HG03558 (cell line): ENCODE data around the gene MTHFD1L.

Experiments used
- ATAC-seq: cut with Tn5 transposase; IDR thresholded peaks from one replicate; pipeline ENCODE4 v1.9.1; 2021; ENCODE audit warnings: moderate number of reproducible peaks; ENCODE audit not compliant: unreplicated experiment; ENCODE audit errors: extremely low read depth

Gene MTHFD1L

DNA sequence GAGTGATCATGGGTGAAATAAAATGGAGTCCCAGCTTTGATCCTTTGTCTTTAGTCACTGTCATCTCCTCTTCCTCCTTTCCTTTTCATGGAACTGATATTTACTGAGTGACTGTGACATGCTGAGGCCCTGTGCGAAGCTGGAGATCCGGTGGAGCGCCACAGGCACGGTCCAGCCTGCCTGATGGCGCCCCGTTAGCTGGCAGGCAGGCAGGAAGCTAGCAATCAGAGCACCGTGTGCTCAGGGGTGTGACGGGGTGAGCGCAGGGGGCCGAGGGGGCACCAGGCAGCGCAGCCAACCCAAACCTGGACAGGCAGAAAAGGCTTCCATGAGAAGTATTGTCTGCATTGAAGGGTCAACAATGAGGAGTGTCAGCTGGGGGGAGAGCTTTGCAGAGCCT is 274.0 kb downstream of the MTHFD1L start:
- no peak for ATAC-seq

DNA sequence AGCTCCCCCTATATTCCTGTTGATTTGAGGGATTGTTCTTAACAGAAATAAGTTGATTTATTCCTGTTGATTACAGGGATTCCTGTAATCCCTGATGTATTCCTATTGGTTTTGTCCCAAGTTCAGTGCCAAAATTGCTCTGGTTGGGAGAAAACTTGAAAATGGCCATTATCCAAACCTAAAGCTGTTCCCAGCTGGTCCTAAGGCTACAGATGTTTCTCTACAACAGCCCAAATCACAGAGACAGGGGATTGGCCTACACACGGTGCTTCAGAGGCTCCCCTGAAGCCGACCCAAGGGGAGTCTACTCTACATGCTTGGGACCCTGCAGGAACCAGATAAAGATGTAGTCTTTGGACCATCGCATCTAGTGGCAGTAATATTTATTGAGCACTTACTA is 275.3 kb downstream of the MTHFD1L start:
- ATAC-seq, result no peak

DNA sequence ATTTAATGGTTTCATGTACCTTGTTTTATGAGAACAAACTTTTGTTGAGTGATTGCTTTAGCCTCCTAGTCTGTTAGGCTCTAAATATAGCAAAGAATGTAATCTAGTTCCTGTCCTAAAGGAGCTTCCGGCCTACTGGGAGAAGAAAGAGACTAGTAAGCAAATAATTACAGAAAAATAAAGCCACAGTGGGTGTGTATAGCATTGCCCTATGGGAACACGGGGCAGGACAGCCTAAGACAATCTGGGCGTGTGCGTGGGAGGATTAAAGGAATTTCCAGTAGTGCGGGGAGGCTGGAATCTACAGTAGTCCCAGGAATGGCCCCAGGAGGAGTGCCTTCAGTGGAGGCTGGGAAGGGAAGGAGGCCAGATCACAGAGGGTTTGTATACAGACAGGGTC is 276.2 kb downstream of the MTHFD1L start:
- ATAC-seq, result no peak

DNA sequence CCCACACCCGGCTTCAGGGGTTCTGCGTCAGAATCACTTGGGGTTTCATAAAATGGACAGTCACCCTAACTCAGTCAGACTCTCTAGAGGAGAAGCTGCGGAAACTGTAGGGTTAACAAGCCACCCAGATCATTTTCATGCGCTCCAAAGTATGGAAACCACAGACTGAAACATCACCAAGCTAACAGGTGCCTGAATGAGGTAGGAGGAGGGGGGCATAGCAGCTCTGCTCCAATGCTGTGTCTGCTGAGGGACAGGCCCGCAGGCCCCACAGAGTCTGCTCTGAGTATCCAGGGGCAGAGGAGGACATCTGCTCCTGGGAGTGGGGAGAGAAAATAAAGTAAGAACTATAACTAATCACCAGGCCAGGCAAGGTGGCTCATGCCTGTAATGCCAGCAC is 277.2 kb downstream of the MTHFD1L start:
- ATAC-seq, result no peak

DNA sequence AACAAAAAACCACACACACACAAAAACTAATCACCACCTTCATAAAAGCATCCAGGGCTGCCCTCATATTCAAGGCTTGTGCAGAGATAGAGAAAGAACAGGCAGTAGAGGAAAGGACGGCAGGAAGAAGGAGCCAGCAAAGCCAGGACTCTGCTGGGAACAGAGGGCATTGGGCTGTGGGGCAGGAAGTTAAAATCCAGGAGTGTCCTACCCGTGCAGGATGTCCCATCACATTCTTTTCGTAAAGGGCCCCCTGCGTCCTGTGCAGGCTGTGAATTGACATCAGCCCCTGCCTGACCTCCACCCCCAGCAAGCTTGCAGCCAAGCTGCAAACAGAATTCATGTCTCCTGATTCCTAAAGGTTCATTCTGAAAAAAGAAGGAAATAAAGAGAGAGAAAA is 277.8 kb downstream of the MTHFD1L start:
- no peak for ATAC-seq

DNA sequence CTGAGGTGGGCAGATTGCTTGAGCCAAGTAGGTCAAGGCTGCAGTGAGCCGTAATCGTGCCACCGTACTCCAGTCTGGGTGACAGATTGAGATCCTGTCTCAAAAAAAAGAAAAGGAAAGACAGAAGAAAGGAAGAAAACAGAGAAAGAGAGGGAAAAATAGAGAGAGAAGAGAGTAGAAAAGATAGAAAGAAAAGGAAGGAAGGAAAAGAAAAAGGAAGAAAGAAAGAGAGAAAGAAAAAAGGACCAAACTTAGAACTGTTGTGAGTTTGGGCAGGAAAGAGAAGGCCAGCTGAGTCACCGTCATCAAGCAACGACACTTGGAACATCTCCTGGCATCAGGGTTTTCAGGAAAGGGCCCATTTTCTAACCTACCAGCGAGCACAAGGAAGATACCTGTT is 278.3 kb downstream of the MTHFD1L start:
- ATAC-seq, result no peak

DNA sequence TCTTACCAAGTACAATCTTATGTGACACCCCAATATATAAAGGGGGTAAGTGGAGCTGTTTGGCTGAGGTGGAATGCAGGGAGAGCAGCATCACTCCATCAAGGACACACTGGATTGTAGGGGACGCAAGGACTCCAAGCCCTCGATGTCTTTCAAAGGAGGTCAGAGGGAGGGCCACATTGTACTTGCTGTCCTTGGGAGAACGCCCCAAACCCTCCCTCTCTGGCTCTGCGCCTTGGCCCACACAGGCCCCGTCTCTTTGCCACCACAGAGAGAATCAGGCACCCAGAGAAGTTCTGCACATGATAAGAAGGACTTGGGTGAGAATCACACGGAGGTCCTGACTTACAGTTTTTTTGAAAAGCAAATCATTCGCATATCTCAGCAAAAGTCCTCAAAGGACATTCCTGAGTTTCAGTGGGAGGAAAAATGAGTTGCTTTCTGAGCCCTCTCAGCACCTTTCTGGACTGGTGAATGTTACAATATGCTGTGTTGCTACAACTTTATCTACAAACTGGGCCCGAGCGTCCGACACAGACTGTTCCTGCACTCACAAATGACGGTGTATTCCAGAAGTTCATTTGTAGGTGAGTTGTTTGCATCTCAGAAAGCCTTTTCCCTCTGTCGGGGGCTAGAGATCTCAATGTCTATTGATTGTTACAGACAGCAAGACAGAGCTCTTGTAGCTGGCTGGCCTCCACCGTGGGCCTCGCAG is 281.8 kb downstream of the MTHFD1L start:
- no peak for ATAC-seq

DNA sequence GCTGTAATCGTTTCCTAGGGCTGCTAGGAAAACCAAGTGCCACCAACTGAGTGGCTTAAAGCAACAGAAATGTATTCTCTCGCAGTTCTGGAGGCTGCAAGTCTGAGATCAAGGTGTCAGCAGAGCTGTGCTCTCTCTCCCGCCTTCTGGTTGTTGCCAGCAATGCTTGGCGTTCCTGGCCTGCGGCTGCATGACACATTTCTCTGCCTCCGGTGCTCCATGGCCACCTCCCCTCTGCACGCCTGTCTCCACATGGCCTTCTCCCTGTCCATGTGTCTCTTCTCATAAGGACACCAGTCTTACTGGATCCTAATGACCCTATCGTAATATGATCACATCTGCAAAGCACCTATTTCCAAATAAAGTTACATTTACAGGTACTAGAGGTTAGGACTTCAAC is 282.6 kb downstream of the MTHFD1L start:
- ATAC-seq, result no peak

DNA sequence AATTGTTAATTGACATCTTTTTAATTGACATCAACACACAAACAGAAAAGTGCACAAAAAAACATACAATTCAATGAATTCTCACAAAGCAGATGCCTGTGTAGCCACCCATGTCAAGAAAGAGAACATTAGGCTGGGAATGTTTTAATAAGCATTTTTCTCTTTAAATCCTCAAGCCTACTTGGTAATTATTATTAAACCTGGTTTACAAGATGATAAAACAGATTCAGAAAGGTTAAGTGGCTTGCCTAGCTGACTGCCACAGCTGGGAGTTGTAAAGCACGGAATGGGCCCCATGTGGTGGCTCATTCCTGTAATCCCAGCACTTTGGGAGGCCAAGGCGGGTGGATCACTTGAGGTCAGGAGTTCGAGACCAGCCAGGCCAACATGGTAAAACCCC is 284.3 kb downstream of the MTHFD1L start:
- no peak for ATAC-seq
